ENCODE data around the gene KCTD17.

Gene KCTD17

DNA sequence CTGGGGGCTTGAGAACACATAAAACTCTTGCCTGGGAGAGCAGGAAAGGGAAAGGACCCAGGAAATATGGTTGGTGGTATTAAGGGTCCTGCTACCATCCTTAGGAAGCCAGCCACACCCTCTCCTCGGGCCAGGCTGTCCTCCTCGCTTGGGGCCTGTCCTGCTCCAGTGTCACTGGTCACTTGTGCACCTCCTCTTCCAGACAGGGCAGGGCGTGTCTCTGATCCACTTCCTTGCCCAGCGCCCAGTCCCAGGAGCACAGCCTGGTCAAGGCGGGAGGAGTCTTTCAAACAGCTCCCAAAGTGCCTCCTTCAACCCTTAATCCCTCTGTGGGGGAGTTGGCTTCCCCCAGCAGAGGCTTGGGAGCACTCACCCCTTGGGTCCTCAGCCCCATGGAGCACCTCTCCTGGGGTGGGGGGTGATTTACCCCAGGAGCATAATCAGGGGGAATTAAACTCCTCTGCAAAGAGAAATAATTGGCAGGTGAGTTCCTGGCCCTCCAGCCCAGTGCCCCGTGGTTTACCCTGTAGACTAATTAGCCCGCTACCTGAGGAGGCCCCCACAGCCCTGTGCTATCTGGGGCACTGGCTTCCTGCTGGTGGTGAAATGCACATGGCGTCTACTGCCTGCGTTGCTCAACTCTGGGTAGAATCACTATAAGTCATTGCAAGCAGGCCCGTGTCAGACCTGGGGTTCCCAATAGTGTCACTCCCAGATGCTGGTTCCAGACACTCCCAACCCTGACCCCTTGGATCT is 49.9 kb downstream of the KCTD17 start:
- no peak overlapping the region for H3K27ac ChIP-seq
- TF ChIP-seq CTCF (conservative IDR thresholded peaks at IDR 0.05) (no peak), ZFX (IDR thresholded peaks at IDR 0.05) (no peak)

- H3K27ac ChIP-seq = no peak overlapping the region
- TF ChIP-seq CTCF (conservative IDR thresholded peaks at IDR 0.05) = no peak
Measured at GRCh38 chr22:37103151-37103550, 51.6 kb downstream of the KCTD17 start.

DNA sequence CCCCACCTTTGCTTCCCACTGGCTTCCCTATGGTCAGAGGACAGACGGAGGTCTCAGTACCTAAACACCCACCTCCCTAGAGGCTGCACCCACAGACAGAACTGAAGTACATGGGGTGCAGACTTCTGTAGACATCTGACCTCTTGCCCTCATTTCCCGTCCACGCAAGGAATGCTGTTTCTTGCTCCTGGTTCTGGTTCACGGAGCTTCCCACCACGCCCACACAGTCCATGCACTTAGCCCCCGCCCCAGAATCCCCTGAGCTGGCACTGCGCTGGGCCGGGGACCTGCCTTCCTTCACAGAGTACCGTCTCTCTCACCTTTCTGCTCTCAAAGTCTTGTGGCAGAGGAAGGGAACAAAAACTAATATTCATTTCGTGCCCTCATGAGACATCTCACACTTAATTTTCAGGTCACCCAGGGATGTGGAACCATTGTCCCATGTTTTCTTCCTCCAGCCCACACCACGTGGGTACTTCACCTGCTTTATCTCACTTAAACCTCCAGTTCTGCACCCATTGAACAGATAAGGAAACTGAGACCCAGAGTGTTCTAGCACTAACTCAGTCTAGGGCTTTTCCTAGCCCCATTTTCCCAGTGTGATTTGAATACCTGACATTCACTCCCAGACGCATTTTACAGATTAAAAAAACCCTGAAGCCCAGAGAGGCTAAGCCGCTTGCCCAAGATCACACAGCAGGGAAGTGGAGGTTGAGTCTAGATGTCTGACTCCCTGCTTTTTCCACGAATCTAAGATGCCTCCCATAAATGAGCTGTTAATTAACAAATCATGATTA is 52.3 kb downstream of the KCTD17 start:
- no peak for TF ChIP-seq ZFX (IDR thresholded peaks at IDR 0.05)
- no peak overlapping the region for H3K27ac ChIP-seq

- TF ChIP-seq CTCF (conservative IDR thresholded peaks at IDR 0.05) (no peak), ZFX (IDR thresholded peaks at IDR 0.05) (no peak)
- H3K27ac ChIP-seq = no peak overlapping the region
Measured at GRCh38 chr22:37105154-37105553, 53.6 kb downstream of the KCTD17 start.

GRCh38 chr22:37105990-37106389 is 54.4 kb downstream of the KCTD17 start:
- H3K27ac ChIP-seq = no peak overlapping the region
- TF ChIP-seq CTCF (conservative IDR thresholded peaks at IDR 0.05) (no peak), ZFX (IDR thresholded peaks at IDR 0.05) (no peak)

DNA sequence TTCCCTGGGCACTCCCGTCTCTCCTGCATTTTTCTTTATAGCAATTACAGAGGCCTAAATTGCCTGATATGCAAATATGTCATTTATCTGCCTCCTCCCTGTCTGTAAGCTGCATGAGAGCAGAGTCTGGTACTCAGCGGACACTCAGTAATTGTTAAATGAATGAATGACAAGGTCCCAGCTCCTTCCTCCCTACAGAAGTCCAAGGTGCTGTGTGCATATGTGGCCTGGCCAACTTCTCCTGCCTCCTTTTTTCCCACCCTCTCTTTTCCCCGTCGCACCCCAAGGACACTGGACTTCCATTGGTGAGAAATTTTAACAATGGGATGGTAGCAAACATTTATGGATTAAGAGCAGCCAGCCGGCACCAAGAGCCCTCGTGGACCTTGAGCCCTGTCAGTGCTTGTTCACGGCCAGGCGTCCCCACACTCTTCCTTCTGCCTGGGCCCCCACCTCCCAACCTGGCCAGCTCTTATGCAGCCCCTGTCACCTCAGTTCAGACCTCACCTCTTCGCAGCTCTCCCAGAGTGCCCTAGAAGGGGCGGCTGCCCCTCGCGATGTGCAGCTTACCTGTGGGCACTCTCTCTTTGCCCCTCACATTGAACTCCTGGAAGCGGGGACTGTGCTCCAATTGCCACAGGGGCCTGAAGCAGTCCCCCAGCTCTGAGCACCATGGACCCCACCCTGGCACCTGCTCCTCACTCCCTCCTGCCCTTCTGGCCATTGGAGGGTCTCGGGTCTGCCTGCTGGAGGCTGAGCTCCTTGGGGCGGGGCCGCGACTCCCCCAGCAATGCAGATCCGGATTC is 56.5 kb downstream of the KCTD17 start:
- no peak for TF ChIP-seq CTCF (conservative IDR thresholded peaks at IDR 0.05)
- no peak for TF ChIP-seq ZFX (IDR thresholded peaks at IDR 0.05)
- H3K27ac ChIP-seq = no peak overlapping the region

DNA sequence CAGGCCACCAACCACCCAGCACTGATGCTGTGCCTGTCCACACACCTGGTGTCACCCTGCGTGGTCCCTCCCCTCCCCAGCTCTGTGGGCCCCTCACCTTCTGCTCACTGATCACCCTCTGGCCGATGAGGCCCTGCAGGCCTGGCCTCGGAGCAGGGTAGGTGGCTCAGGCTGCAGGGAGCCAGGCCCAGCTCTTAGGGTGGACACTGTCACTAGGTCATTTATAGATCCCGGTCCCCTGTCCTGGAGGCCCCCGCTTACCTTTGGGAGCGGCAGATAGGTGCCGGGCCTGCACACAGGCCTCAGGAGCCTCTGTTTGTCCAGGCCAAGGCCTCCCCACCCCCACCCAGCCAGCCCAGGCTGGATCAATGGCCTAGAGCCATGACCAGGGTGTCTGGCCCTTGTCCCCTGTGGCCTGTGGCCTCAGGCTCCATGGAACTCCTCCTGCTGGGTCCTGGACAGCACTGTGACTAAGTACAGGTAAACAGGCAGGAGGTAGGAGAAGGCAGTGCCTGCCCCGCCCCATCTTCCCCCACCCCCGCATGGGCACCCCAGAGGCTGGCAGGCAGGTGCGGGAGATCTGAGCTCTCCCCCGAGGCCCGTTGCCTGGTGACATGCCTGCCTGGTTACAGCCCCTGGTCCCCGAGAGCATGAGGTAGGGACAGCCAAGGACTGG is 57.8 kb downstream of the KCTD17 start, which contains the start of gene TMPRSS6:
Gene TMPRSS6 (minus strand): TSS at position 472 of the 676 bp plus-strand sequence. CDS start 6,296 bp downstream, outside the sequence.
- TF ChIP-seq ZFX (IDR thresholded peaks at IDR 0.05) (no peak), CTCF (conservative IDR thresholded peaks at IDR 0.05) (no peak)
- no peak within 1 kb of the TSS for H3K27ac ChIP-seq

Measured in C4-2B (cell line).